GM18502 (cell line): ENCODE data around the gene BCL2.
"Not testable (repeated sequence)": the region's sequence is repeated elsewhere in the genome, so short reads cannot be mapped to it uniquely, and the experiment has no call there.

Experiments
- ATAC-seq: cut with Tn5 transposase; IDR thresholded peaks from one replicate; pipeline ENCODE4 v1.9.1; 2021; ENCODE audit warnings: mild to moderate bottlenecking; ENCODE audit not compliant: unreplicated experiment, poor library complexity

The BCL2 gene

GRCh38 chr18:63319383-63320122, at the start of gene BCL2:
Gene BCL2, minus strand, starts transcription at chr18:63319769.
- ATAC-seq: peak; percentile 23

GRCh38 chr18:63368611-63369010, 49.0 kb upstream of the BCL2 start:
- no peak for ATAC-seq

- ATAC-seq: peak; percentile 90
Measured at GRCh38 chr18:63367053-63367953, 47.7 kb upstream of the BCL2 start, which contains the start of gene KDSR. Gene KDSR, minus strand, starts transcription at chr18:63367206. Its CDS starts 88 bp downstream, at chr18:63367118.

- ATAC-seq: peak; percentile 34
Measured at GRCh38 chr18:63366213-63367052, 46.9 kb upstream of the BCL2 start.

GRCh38 chr18:63365876-63366212, 46.3 kb upstream of the BCL2 start:
- ATAC-seq: no peak

- ATAC-seq: no peak
Measured at GRCh38 chr18:63363951-63364350, 44.4 kb upstream of the BCL2 start.

GRCh38 chr18:63363420-63363819, 43.9 kb upstream of the BCL2 start:
- ATAC-seq: not testable (repeated sequence)

- no peak for ATAC-seq
Measured at GRCh38 chr18:63356272-63356896, 36.8 kb upstream of the BCL2 start.

GRCh38 chr18:63350230-63350629, 30.7 kb upstream of the BCL2 start:
- ATAC-seq: no peak

GRCh38 chr18:63348508-63349136, 29.1 kb upstream of the BCL2 start:
- ATAC-seq: no peak

- no peak for ATAC-seq
Measured at GRCh38 chr18:63346480-63347183, 27.1 kb upstream of the BCL2 start.

- no peak for ATAC-seq
Measured at GRCh38 chr18:63346031-63346430, 26.5 kb upstream of the BCL2 start.

- ATAC-seq: no peak
Measured at GRCh38 chr18:63344918-63345317, 25.3 kb upstream of the BCL2 start.

GRCh38 chr18:63344263-63344662, 24.7 kb upstream of the BCL2 start:
- ATAC-seq: no peak

- peak; percentile 69 for ATAC-seq
Measured at GRCh38 chr18:63342206-63342605, 22.6 kb upstream of the BCL2 start.

GRCh38 chr18:63339920-63340484, 20.4 kb upstream of the BCL2 start:
- ATAC-seq: no peak

- ATAC-seq: no peak
Measured at GRCh38 chr18:63336366-63337099, 17.0 kb upstream of the BCL2 start.

- ATAC-seq: no peak
Measured at GRCh38 chr18:63331105-63331504, 11.5 kb upstream of the BCL2 start.
